IMR-90 (cell line): ENCODE data around the gene F10. TPM values are rescaled to one million over a fixed set of nuclear protein-coding genes. Genes with fewer than 3 reads are reported as not detected.

Experiments
- ATAC-seq: fragments of 200-7000 bp; cut with Tn5 transposase; 2 replicates; pipeline ENCODE4 v1.9.1; 2020; ENCODE audit warnings: low read depth, mild to moderate bottlenecking, moderate library complexity
- BruUV-seq: library from RNA; stranded (reverse); fragments of 400-500 nt; replicated peaks from 2 replicates; lab custom pipeline; 2021; lab: Mats Ljungman, UMichigan
- CTCF ChIA-PET: fragments of 300-600 bp; formaldehyde crosslinking; extraction: SDS; loops from one replicate; lab custom pipeline; 2021; ENCODE audit warnings: antibody characterized with exemption; lab: Yijun Ruan, JAX
- POLR2A ChIA-PET: fragments of 300-600 bp; sonication (Branson Sonifier 250); formaldehyde crosslinking; loops from one replicate; lab custom pipeline; 2022; ENCODE audit warnings: antibody characterized with exemption; ENCODE audit not compliant: unreplicated experiment; lab: Charles Lee
- DNase-seq: peaks from one replicate; pipeline ENCODE4 v3.0.0; 2013
- H2AFZ ChIP-seq: replicated peaks from 2 replicates; pipeline ENCODE3; 2013; ENCODE audit warnings: low read length, mild to moderate bottlenecking; ENCODE audit not compliant: poor library complexity
- H2AK5ac ChIP-seq: 2 replicates; pipeline ENCODE4 v1.6.1; 2013; ENCODE audit warnings: low read depth, low read length, inconsistent platforms
- H2AK9ac ChIP-seq: replicated peaks from 2 replicates; pipeline ENCODE3; 2013; ENCODE audit warnings: mild to moderate bottlenecking, low read depth, low read length, moderate library complexity; ENCODE audit not compliant: poor library complexity
- H2BK120ac ChIP-seq: 2 replicates; pipeline ENCODE4 v1.6.1; 2013; ENCODE audit warnings: low read depth, low read length, inconsistent platforms
- H2BK15ac ChIP-seq: 3 replicates; pipeline ENCODE4 v1.6.1; 2013; ENCODE audit warnings: low read depth, low read length, inconsistent platforms
- H2BK20ac ChIP-seq: 2 replicates; pipeline ENCODE4 v1.6.1; 2013; ENCODE audit warnings: low read depth, mild to moderate bottlenecking, inconsistent platforms, low read length, moderate library complexity
- H2BK5ac ChIP-seq: 2 replicates; pipeline ENCODE4 v1.6.1; 2013; ENCODE audit warnings: mild to moderate bottlenecking, low read depth, low read length, inconsistent platforms; ENCODE audit not compliant: poor library complexity, severe bottlenecking
- H3K14ac ChIP-seq: replicated peaks from 2 replicates; pipeline ENCODE4 v1.6.1; 2013; ENCODE audit warnings: low read depth, low read length, inconsistent platforms
- H3K18ac ChIP-seq: 2 replicates; pipeline ENCODE4 v1.6.1; 2013; ENCODE audit warnings: low read depth, low read length, control low read depth
- H3K23ac ChIP-seq: 2 replicates; pipeline ENCODE4 v1.6.1; 2013; ENCODE audit warnings: low read depth, low read length, inconsistent platforms
- H3K27ac ChIP-seq: 2 replicates; pipeline ENCODE4 v1.5.1; 2013; ENCODE audit warnings: mild to moderate bottlenecking, control low read depth, low read length; ENCODE audit not compliant: insufficient read depth
- H3K27me3 ChIP-seq: 2 replicates; pipeline ENCODE4 v1.6.1; 2013; ENCODE audit warnings: low read length; ENCODE audit not compliant: control insufficient read depth, insufficient read depth
- H3K36me3 ChIP-seq: 2 replicates; pipeline ENCODE4 v1.6.1; 2013; ENCODE audit warnings: low read length, mixed read lengths; ENCODE audit not compliant: control insufficient read depth, insufficient read depth
- H3K4ac ChIP-seq: 2 replicates; pipeline ENCODE4 v1.6.1; 2013; ENCODE audit warnings: low read depth, low read length, inconsistent platforms
- H3K4me1 ChIP-seq: 2 replicates; pipeline ENCODE4 v1.6.1; 2013; ENCODE audit warnings: low read length, mixed read lengths; ENCODE audit not compliant: control insufficient read depth, insufficient read depth
- H3K4me2 ChIP-seq: 2 replicates; pipeline ENCODE4 v1.6.1; 2013; ENCODE audit warnings: low read depth, mild to moderate bottlenecking, control low read depth, low read length, moderate library complexity
- H3K4me3 ChIP-seq: 2 replicates; pipeline ENCODE4 v1.5.1; 2013; ENCODE audit warnings: low read depth, mild to moderate bottlenecking, control low read depth, low read length, moderate library complexity; ENCODE audit not compliant: insufficient read depth
- H3K56ac ChIP-seq: 2 replicates; pipeline ENCODE4 v1.6.1; 2013; ENCODE audit warnings: low read length, inconsistent platforms; ENCODE audit not compliant: insufficient read depth; ENCODE audit errors: extremely low read depth
- H3K79me1 ChIP-seq, 2 experiments: 2 replicates each; pipeline ENCODE4 v1.6.1; 2013; ENCODE audit warnings: low read length in 2 of 2, inconsistent platforms in 1 of 2, low read depth in 1 of 2
- H3K9ac ChIP-seq: 2 replicates; pipeline ENCODE4 v1.6.1; 2013; ENCODE audit warnings: low read depth, low read length, control low read depth
- H3K9me1 ChIP-seq: 2 replicates; pipeline ENCODE4 v1.6.1; 2013; ENCODE audit warnings: low read length, inconsistent platforms; ENCODE audit not compliant: insufficient read depth
- H3K9me3 ChIP-seq: 2 replicates; pipeline ENCODE4 v1.6.1; 2013; ENCODE audit warnings: low read length; ENCODE audit not compliant: control insufficient read depth, insufficient read depth
- H4K20me1 ChIP-seq: 2 replicates; pipeline ENCODE4 v1.6.1; 2013; ENCODE audit warnings: low read length, inconsistent platforms; ENCODE audit not compliant: insufficient read depth
- H4K5ac ChIP-seq: 2 replicates; pipeline ENCODE4 v1.6.1; 2013; ENCODE audit warnings: mild to moderate bottlenecking, low read depth, low read length, control low read depth
- H4K8ac ChIP-seq, 2 experiments: 2 replicates each; pipeline ENCODE4 v1.6.1; 2013; ENCODE audit warnings: low read depth in 2 of 2, low read length in 2 of 2, control low read depth in 1 of 2, inconsistent platforms in 1 of 2
- H4K91ac ChIP-seq: 2 replicates; pipeline ENCODE4 v1.6.1; 2013; ENCODE audit warnings: low read depth, low read length, inconsistent platforms; ENCODE audit not compliant: insufficient read depth
- BHLHE40 ChIP-seq: fragments of 150-350 bp; IDR thresholded peaks from 2 replicates; pipeline ENCODE4 v1.6.1; 2016; ENCODE audit warnings: mild to moderate bottlenecking, low read depth, low read length
- CEBPB ChIP-seq: IDR thresholded peaks from 2 replicates; pipeline ENCODE4 v1.6.1; 2012; ENCODE audit warnings: low read depth, low read length, improper control_type of control experiment
- CHD1 ChIP-seq: IDR thresholded peaks from 2 replicates; pipeline ENCODE4 v1.6.1; 2012; ENCODE audit warnings: low read depth, low read length, improper control_type of control experiment
- FOS ChIP-seq: fragments of 150-350 bp; IDR thresholded peaks from 2 replicates; pipeline ENCODE4 v1.6.1; 2016; ENCODE audit warnings: low read depth, low read length
- MAFK ChIP-seq: IDR thresholded peaks from 2 replicates; pipeline ENCODE4 v1.6.1; 2012; ENCODE audit warnings: low read depth, low read length, improper control_type of control experiment
- MAZ ChIP-seq: IDR thresholded peaks from 2 replicates; pipeline ENCODE4 v1.6.1; 2012; ENCODE audit warnings: low read depth, mild to moderate bottlenecking, low read length, improper control_type of control experiment, moderate library complexity, borderline replicate concordance
- MXI1 ChIP-seq: IDR thresholded peaks from 2 replicates; pipeline ENCODE4 v1.6.1; 2012; ENCODE audit warnings: low read depth, mild to moderate bottlenecking, low read length, moderate library complexity, borderline replicate concordance
- NFE2L2 ChIP-seq: fragments of 150-350 bp; IDR thresholded peaks from 2 replicates; pipeline ENCODE4 v1.6.1; 2016; ENCODE audit warnings: low read depth, mild to moderate bottlenecking, low read length
- POLR2A ChIP-seq: IDR thresholded peaks from 2 replicates; pipeline ENCODE4 v1.6.1; 2012; ENCODE audit warnings: mild to moderate bottlenecking, low read depth, low read length
- RAD21 ChIP-seq: IDR thresholded peaks from 2 replicates; pipeline ENCODE4 v1.6.1; 2012; ENCODE audit warnings: low read length, improper control_type of control experiment
- RCOR1 ChIP-seq: IDR thresholded peaks from 2 replicates; pipeline ENCODE4 v1.6.1; 2012; ENCODE audit warnings: mild to moderate bottlenecking, low read length, improper control_type of control experiment; ENCODE audit not compliant: insufficient replicate concordance
- RFX5 ChIP-seq: IDR thresholded peaks from 2 replicates; pipeline ENCODE4 v1.8.0; 2012; ENCODE audit warnings: low read depth, mild to moderate bottlenecking, low read length, moderate library complexity
- SMC3 ChIP-seq: fragments of 150-350 bp; IDR thresholded peaks from 2 replicates; pipeline ENCODE4 v1.6.1; 2016; ENCODE audit warnings: low read depth, mild to moderate bottlenecking, antibody characterized with exemption, low read length, moderate library complexity
- USF2 ChIP-seq: fragments of 150-350 bp; IDR thresholded peaks from 2 replicates; pipeline ENCODE4 v1.6.1; 2017; ENCODE audit warnings: mild to moderate bottlenecking, antibody characterized with exemption, low read length, low read depth
- WGBS, 2 experiments: methylation state at CpG; one replicate each; pipeline versions ENCODE4 v1.1.5 to v1.1.7; 2013; ENCODE audit warnings: missing lambda C conversion rate in 2 of 2; ENCODE audit not compliant: insufficient read length in 1 of 2; ENCODE audit errors: extremely low coverage in 2 of 2; 5-methylcytosine and 5-hydroxymethylcytosine counted together
- dilution Hi-C: fragments of 300-500 bp; cut with HindIII; formaldehyde crosslinking; loops from one replicate; pipeline ENCODE4 v1.14.3; 2018; ENCODE audit warnings: low sequenced_read_pairs; ENCODE audit not compliant: unreplicated experiment
- in situ Hi-C: fragments of 300-500 bp; cut with MboI; formaldehyde crosslinking; loops from 3 replicates; pipeline ENCODE4 v1.14.3; 2019; ENCODE audit warnings: low sequenced_read_pairs, inconsistent platforms, mixed read lengths
- intact Hi-C: fragments of 100-400 bp; cut with micrococcal nuclease; formaldehyde crosslinking; loops from 2 replicates; pipeline ENCODE4 v1.10.0; 2022
- polyA plus RNA-seq, 3 experiments: library from polyadenylated mRNA; depleted of rRNA; stranded (reverse); fragments of >200 nt; gene quantifications; 2 replicates each; pipeline ENCODE4 v1.2.3, GENCODE V29; 2012; ENCODE audit warnings: low replicate concordance in 1 of 3
- total RNA-seq: library from RNA; depleted of rRNA; stranded (reverse); fragments of >200 nt; gene quantifications from 2 replicates; pipeline ENCODE4 v1.2.3, GENCODE V29; 2012

F10 gene
- total and polyA plus RNA-seq, 2 of the 4 experiments (the other 2 are of a cell fraction): 9.1 to 19.5 TPM

DNA sequence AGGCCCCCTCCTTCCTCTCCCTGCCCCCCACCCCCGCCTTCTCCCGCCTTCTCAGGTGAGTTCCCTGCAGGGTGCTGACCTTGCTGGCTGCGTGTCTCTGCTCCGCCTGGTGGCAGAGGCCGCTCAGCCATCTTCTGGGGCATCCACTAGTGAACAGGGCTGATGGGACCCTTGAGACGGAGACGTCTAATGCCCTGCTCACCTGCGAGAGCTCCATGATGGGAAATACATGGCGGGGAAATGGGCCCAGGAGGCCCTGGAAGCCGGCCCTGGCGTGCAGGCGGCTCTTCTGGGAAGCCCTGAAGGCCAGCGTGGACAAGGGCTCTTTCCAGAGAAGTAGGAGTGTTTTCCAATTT is 32.2 kb upstream of the F10 start:
- H3K56ac ChIP-seq: no peak overlapping the region
- H3K36me3 ChIP-seq: no peaks in the 10 kb centered on the region
- H3K79me1 ChIP-seq: no peaks in the 10 kb centered on the region
- no peaks in the 10 kb centered on the region for H3K9me1 ChIP-seq
- CTCF ChIA-PET: no interaction called here
- H3K4me1 ChIP-seq: no peaks in the 10 kb centered on the region
- POLR2A ChIA-PET: no interaction called here
- H4K20me1 ChIP-seq: no peaks in the 10 kb centered on the region
- no peak overlapping the region for H4K8ac ChIP-seq
- no peaks in the 10 kb centered on the region for H3K9me3 ChIP-seq
- in situ Hi-C loops: no loop called here
- H2BK15ac ChIP-seq: no peak overlapping the region
- no peak overlapping the region for H3K4me2 ChIP-seq
- no peak overlapping the region for H4K5ac ChIP-seq
- no TSS peak for BruUV-seq
- H3K18ac ChIP-seq: no peak overlapping the region
- dilution Hi-C loops: no loop called here
- intact Hi-C loops: no loop called here
- TF ChIP-seq MAZ (no peak), NFE2L2 (no peak), SMC3 (no peak), MAFK (no peak), RCOR1 (no peak), MXI1 (no peak), RAD21 (no peak), BHLHE40 (no peak), USF2 (no peak), CHD1 (no peak), POLR2A (no peak), FOS (no peak), CEBPB (no peak), RFX5 (no peak)
- H2BK20ac ChIP-seq: no peak overlapping the region
- H3K27me3 ChIP-seq: peaks cover 53% of the 10 kb centered on the region
- no peak overlapping the region for H3K9ac ChIP-seq
- H3K4ac ChIP-seq: no peak overlapping the region
- no peak for ATAC-seq
- no peak overlapping the region for H2AFZ ChIP-seq
- WGBS, 2 experiments: 86% methylated on average over 3 of the region's 13 CpGs; no CpG with 5 or more reads in 1 of the 2 experiments
- no peak overlapping the region for H4K91ac ChIP-seq
- H3K4me3 ChIP-seq: no peak overlapping the region
- DNase-seq: no peak
- no peak overlapping the region for H2BK120ac ChIP-seq
- no peak overlapping the region for H2AK9ac ChIP-seq
- H3K27ac ChIP-seq: no peak overlapping the region
- H2AK5ac ChIP-seq: no peak overlapping the region
- no peak overlapping the region for H3K23ac ChIP-seq
- no peak overlapping the region for H3K14ac ChIP-seq
- H2BK5ac ChIP-seq: no peak overlapping the region
